ENCODE measurements around the gene CROT.

The CROT gene, protein sequence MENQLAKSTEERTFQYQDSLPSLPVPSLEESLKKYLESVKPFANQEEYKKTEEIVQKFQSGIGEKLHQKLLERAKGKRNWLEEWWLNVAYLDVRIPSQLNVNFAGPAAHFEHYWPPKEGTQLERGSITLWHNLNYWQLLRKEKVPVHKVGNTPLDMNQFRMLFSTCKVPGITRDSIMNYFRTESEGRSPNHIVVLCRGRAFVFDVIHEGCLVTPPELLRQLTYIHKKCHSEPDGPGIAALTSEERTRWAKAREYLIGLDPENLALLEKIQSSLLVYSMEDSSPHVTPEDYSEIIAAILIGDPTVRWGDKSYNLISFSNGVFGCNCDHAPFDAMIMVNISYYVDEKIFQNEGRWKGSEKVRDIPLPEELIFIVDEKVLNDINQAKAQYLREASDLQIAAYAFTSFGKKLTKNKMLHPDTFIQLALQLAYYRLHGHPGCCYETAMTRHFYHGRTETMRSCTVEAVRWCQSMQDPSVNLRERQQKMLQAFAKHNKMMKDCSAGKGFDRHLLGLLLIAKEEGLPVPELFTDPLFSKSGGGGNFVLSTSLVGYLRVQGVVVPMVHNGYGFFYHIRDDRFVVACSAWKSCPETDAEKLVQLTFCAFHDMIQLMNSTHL

DNA sequence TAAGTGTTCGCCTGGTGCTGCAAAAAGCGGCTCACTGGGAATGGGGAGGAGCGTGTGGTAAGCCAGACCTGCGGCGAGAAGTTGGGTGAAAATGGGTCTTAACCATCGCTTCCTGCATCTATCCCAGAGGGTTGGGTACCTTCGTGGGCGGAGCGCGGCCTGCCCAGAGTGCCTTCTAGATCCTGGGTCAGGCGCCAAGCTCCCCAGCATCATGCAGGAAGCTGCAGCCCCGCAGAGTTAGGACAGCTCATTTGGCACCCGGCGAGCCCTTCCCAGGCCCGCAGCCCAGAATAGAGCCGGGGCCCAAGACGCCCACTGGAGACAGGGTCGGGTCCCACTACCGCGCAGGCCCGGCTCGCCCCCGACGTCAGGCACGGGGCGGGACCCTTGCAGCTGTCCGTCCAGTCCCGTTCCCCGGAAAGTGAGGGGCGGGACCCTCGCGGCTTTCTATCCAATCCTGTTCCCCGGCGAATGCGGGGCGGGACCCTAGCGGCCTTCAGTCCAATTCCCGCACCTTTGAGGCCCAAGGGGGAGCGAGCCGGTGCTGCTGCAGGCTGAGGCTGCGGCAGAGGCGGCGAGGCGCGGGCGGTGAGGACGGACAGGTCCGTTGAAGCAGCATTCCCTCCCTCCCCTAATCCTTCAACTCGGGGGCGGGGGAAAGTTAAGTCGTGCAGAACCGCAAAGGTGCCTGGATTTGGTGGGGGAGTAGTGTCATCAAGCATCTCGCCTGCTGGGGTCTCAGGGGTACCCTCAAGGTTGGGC lies at the start of gene CROT:
Gene CROT, plus strand, starts transcription at position 499 of the 762 bp plus-strand sequence. CDS start 3,405 bp downstream, outside the sequence.
- DNase-seq: peak; percentile 81

DNA sequence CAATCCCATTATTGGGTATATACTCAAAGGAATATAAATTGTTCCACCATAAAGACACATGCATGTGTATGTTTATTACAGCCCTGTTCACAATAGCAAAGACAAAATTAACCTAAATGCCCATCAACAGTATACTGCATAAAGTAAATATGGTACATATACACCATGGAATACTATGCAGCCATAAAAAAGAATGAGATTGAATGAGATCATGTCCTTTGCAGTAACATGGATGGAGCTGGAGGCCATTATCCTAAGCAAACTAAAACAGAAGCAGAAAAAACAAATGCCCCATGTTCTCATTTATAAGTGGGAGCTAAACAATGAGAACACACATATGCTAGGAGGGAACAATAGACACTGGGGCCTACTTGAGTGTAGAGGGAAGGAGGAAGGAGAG lies 44.7 kb upstream of the CROT start:
- no peak for DNase-seq

DNA sequence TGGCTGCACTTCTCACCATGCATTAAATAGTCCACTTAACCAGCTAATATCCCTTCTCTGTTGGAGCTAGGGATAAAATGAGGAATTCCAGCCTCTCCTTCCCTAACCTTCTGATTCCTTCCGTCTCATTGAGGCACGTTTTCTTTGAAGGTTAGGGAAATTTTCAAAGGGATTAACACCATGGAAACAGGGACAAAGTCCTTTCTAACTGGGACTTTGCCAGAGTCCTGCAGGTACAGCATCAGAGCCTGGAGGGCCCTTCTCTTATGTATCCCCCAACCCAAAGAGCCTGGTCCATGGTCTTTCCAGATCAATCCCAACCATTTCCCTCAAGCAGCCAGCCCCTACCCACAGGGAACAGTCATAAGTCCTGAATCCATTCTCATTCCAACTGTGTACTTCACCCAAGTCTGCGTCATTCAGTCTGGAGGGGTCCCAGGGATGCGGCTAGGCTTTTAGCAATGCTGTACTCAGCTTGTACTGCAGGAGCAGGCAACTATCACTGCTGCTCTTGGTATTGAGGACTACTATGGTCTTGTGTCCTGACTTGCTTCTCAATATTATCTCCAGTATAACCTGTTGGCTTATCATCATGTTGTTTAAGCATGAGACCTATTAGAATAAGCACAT lies 34.6 kb upstream of the CROT start:
- no peak for DNase-seq

DNA sequence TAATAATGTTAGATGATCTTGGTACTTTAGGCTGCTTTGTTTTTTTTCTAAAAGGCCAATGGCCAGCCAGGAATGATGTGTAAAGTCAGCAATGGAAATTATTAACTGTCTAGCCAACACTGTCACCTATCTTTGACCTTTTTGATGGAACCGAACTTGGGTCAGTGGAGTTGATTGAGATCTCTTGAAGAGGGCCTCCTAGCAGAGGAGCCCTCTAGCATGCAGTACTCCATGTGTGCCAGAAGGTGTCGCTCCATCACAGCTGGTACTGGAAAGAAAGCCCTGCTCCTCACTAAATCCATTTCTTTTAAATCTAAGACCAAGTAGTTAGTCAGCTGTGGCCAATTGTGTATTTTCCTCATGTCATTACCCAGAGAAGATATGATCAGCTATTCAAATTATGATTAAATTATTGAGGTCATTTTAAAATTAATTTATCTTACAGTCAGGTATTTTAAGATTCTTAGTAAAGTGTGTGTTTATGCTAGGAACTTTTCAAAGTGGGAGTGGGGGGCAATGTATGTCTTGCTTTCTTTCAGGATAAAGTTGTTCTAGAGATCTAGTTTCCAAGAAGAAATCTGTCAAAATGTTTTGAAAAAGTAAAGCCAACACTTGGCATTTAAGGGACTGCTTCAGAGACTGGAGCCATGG lies 33.1 kb upstream of the CROT start:
- DNase-seq: peak; percentile 42

DNA sequence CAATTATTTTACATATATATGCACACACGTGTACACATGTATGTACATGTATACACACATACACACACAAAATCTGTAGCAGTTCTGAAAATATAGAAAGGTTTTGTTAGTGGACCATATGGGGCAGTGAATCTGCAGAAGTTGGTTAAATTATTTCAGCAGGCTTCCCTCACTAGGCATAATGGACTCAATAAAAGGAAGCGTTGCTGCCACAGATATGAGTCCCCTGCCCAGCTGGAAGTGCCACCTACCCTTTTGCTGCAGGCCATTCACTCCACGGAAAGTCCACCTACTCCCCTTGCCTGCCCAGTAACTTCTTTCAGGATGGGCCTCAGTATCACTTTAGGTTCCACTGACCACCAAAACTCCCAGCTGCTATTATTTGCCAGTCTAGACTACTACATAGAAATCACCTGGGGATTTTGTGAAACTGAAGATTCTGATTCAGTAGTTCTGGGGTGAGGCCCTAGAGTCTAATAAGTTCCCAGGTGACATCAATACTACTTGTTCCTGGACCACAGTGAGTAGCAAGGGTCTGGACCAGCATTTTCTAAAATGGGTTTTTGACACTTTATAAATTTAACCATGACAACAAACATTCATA lies 29.3 kb upstream of the CROT start:
- DNase-seq: no peak

DNA sequence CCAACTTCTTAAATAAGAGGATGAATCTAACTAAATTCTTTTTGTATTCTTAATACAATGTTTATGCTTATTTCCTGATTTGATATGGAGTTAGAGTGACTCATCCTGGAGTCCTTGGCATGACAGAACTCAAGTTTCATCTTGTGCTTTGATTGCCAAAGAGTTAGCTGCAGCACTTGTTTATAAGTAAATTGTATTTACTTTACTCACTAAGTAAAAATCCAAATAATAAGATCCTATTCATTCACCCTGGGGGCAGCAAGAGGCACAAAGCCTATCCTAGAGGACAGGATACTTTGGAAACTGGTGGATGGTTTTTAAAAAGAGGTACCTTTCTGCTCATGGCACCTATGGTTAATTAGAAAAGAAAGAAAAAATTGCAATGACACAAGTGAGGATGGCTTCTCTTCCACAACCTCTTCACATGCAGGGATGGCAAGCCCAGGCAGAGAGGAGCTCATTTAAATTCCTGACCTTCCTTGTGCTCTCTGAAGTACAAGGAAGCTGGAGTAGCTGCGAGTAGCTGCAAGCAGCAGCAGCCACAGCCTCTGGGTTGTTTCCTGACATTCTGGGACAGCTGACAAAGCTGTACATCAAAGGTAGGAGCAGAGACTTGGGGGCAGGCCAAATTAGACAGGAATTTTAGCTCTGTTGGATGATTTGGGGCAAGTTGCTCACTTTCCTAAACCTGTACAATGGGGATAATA lies 28.5 kb upstream of the CROT start:
- no peak for DNase-seq

DNA sequence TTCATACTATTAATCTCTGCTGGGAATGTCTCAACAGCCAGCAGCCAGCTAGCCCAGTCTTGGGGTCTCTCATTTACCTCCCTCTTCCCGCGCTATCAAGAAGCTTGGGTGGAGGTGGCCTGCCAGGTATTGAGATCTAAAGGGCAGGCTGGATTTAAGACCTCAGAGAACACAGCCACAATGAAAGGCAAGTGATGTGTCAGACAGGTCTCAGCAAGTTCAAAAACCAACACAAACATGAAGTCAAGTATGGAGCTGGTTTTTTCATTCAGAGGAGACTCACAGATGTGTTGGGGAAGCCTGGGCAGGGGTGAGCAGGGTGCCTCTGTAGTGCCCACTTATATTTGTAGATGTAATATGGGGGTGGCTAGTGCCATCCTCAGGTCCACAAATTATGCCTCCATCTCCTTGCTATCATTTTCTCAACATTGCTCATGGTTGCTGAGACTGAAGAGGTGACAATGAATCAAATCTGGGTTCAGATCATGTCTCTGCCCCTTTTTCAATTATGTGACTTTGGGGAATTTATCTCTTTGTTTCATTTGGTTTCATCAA lies 27.7 kb upstream of the CROT start:
- DNase-seq: peak; percentile 5

DNA sequence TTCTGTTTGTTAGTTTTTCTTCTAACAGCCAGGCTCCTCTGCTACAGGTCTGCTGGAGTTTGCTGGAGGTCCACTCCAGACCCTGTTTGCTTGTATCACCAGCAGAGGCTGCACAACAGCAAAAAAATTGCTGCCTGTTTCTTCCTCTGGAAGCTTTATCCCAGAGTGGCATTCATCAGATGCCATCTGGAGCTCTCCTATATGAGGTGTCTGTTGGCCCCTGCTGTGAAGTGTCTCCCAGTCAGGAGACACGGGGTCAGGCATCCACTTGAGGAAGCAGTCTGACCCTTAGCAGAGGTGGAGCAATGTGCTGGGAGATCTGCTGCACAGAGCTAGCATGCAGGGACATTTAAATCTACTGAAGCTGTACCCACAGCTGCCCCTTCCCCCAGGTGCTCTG lies 26.7 kb upstream of the CROT start:
- peak; percentile 13 for DNase-seq

DNA sequence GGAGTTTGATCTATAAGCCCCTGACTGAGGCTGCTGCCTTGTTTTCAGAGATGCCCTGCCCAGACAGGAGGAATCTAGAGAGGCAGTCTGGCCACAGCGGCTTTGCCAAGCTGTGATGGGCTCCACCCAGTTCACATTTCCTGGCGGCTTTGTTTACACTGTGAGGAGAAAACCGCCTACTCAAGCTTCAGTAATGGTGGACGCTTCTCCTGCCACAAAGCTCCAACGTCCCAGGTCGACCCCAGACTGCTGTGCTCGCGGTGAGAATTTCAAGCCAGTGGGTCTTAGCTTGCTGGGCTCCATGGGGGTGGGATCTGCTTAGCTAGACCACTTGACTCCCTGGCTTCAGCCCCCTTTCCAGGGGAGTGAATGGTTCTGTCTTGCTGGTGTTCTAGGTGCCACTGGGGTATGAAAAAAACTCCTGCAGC lies 26.3 kb upstream of the CROT start:
- DNase-seq: peak; percentile 60

DNA sequence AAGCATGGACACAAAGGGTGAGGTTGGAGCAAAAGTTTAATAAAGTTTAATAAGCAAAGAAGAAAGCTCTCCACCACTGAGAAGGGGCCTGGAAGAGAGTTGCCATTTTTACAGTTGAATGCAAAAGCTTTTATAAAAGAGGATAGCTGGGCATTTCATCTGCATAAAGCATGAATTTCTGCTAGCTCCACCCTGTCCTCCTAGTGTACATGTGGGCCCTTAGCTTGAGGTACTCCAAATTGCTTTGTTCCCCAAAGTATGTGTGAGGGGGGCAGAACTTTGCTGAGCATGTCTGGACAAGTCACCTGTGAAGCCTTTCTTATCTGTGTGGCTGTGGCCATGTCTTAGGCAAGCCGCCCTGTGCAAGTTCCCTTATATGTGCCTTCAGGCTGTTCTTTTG lies 22.6 kb upstream of the CROT start:
- no peak for DNase-seq

DNA sequence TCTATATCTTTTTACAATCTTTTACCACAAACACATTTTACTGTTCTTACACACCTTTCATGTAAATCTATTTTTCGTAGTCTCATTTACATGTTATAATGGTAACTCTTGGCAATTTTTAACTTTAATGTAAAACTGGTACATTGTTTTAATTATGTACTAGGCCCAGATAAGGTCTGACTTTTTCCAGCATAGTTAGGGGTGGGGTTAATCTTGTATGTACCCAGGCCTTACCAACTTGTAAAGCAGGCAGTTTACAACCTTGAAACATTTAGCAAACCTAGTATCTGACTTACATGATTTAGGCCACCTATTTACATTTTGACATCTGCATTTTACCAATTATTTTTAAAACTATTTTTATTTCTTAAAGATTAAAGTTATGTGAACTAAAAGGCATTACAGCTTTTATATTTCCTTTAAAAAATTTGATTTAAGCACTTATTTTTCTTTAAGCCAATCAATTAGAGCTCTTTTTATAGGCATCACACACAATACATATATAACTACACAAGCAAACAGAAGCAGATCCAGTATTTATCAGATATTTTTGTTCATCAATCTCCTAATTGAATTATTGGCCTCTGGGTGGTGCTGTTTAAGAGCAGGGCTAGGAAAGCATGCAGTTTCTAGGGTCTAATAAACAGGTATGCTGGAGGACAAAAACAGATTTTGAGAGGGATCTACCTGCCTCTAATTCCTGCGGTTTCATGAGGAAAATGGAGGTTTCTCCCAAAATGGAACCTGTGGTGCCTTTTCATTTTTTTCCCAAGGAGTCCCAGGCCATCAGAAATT lies 19.7 kb upstream of the CROT start:
- no peak for DNase-seq

DNA sequence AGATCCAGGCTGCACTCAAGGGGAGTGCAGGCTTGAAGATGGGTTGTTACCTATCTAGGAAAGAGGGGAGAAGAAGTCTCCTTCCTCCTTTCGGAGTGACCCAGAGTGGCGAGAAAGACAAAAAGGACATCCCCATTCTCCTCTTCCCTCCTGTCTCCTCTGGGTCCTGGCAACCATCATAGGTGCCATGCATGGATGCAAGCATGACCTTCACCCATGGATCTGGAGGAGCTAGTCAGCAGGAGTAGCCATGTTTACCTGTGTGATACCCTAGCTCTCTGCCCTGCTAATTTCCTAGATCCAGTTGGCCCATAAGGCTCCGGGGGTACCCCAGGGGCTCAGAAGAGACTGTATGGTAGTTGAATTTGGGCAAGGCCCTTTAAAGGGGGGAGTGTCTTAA lies 17.2 kb upstream of the CROT start:
- DNase-seq: no peak

DNA sequence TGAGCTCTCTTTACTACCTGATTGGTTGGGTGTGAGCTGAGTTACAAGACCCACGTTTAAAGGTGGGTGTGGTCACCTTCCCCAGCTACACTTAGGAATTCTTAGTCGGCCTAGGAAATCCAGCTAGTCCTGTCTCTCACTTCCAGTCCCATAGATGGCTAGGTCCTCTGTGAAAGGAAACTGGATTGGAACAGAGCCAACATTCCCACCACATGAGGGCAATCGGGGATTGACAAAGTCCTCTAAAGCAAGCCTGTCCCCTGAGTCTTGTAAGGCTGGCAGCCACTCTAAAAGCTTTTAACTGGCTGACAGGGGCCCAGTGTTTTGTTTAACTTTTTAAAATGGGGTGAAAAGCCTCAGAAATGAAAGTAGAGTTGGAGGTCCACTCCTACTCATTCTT lies 15.1 kb upstream of the CROT start:
- no peak for DNase-seq

DNA sequence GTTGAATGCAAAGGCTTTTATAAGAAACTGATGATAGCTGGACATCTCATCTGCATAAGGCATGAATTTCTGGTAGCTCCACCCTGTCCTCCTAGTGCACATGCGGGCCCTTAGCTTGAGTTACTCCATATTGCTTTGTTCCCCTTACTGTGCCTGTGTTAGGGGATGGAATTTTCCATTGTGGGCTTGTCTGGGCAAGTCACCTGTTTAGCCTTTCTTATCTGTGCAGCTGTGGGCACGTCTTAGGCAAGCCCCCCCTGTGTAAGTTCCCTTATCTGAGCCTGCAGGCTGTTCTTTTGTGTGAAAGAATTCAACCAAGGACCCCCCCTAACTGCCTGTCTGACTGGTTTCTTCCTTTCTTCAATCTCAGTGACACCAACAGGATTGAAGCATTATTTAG lies 14.5 kb upstream of the CROT start:
- no peak for DNase-seq

DNA sequence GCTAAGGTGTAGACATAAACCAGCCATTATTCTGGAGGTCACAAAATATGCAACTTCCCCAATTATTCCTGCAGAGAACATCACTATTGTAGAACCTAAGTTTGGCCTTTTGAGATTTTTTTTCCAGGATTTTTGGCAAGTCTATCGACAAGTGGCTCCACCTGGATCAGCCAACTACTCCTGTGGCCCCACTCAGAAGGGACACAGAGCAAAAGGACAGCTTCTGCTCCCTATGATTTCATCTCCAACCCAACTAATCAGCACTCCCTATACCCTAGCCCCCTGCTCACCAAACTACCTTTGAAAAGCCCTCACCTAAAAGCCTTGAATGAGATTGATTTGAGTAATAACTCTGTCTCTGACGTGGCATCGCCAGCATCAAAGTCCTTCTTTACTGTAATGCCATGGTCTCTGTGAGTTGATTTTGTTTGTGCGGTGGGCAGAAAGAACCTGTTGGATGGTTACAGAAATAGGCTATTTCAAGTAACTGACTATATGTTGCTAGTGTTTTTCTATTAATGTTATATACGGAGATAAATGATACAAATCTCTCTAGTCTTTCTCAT lies 13.7 kb upstream of the CROT start:
- DNase-seq: no peak

DNA sequence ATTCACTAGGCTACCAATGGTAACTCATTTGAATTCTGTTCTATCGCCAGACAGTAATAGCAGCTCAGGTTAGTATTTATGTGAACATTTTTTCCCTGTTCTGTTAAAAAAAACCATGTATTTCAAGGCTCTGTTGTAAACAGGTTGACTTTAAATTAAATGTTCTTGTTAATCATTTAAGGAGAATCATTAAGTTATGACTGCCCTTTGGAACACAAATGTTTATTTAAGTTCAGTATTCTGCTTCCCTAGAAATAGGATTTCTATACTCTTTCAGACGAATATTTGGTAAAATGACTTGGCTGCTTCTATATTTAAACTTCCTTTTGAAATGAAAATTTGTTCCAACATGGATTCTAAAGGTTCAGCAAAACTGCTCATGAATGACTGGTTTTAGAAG lies 13.1 kb upstream of the CROT start:
- no peak for DNase-seq

DNA sequence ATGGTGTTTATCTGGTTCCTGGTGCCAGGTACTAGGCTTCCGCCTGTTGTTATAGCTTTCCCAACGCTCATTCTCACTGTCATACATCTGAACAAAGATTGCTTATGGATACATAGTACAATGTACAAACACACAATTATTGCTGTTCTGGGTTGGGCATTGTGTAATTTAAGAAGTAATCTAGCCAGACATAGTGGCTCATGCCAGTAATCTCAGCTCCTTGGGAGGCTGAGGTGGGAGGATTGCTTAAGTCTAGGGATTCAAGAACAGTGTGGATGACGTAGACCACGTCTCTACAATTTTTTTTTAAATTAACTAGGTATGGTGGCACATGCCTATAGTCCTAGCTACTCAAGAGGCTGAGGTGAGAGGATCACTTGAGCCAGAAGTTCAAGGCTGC lies 9.3 kb upstream of the CROT start:
- no peak for DNase-seq

DNA sequence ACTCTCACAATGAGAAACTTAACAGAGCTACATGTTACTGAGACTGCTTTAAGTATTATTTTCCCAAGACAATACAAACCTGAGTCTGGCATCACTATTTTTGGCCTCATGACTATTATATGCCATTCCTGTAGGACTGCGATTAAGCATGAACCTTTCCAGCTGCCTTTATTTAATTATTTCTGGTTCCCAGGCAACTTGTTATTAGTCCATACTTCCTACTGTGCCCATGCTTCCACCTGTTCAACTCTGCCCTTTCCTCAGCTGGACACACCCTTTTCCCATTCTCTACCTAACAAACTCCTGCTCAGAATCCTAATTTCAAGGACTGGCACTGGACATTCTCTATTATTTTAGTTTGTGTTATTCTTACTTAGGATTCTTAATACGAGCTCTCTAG lies 8.1 kb upstream of the CROT start:
- no peak for DNase-seq

DNA sequence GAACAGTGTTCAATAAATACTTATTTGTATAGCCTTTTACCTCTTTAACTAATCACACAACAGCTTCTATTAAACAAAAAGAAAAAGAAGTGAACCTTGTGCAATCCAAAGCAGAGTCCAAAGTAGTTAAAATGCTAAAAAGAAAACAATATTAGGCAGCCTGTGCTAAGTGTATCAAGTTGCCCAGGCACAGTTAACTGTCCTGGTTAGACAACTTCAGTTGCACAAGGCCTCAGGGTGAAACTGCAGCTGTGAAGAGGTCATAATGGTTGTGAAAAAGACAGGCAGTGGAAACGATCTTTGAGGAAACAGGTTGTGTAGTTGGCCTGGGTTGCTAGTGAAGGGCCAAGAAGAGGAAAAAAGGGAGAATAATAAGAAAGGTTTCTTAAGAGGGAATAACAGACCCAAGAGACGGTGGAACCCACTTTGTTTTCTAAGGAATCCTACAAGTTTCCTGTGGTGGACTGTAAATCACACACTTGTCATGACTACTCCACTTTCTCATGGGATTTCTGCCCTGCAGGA lies 6.0 kb upstream of the CROT start:
- no peak for DNase-seq

DNA sequence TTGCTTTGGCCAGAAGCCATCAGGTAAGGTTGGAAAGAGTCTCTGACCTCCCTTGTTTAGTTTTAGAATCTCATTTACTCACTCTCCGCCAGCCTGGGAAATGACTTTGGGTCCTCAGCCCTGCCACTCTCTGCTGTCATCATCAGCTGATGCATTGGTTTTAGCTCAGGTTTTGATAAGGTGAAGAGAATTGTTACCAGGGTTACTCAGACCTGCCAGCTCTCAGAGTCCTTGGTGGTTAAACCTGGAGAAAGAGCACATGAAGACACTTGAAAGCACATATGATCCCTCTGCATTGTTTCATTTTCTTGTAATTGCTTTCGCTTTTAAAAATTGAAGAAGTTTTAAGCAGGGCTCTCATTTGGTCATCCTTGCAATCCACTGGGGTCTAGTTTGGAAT lies 4.0 kb upstream of the CROT start:
- DNase-seq: no peak
